Liver (tissue), 9 donors: ENCODE measurements around the gene KAZALD1. TPM values are rescaled to one million over a fixed set of nuclear protein-coding genes. Genes with fewer than 3 reads are reported as not detected.

Source experiments
- DNase-seq: peaks from one replicate; pipeline ENCODE4 v3.0.0-alpha.2; 2017; ENCODE audit warnings: low spot score
- H3K27ac ChIP-seq, 2 donors: one replicate each; pipeline ENCODE4 v1.7.0; 2013; ENCODE audit warnings: inconsistent platforms in 2 of 2, low read length in 2 of 2, control low read depth in 1 of 2, low read depth in 1 of 2, mild to moderate bottlenecking in 1 of 2
- H3K27me3 ChIP-seq, 4 donors: one replicate each; pipeline versions ENCODE4 v1.6.1 to v1.7.0; 2013; ENCODE audit warnings: low read length in 3 of 4, inconsistent platforms in 1 of 4, mild to moderate bottlenecking in 1 of 4, moderate library complexity in 1 of 4; ENCODE audit not compliant: control insufficient read depth in 4 of 4, insufficient read depth in 4 of 4
- H3K36me3 ChIP-seq, 4 donors: one replicate each; pipeline versions ENCODE4 v1.6.1 to v1.7.0; 2013; ENCODE audit warnings: low read length in 3 of 4, mild to moderate bottlenecking in 3 of 4, low read depth in 1 of 4, moderate library complexity in 1 of 4; ENCODE audit not compliant: control insufficient read depth in 4 of 4, insufficient read depth in 3 of 4
- H3K4me1 ChIP-seq, 4 donors: one replicate each; pipeline versions ENCODE4 v1.6.1 to v1.7.0; 2013; ENCODE audit warnings: low read length in 3 of 4, mild to moderate bottlenecking in 3 of 4, moderate library complexity in 1 of 4; ENCODE audit not compliant: control insufficient read depth in 4 of 4, insufficient read depth in 4 of 4
- H3K4me3 ChIP-seq, 3 donors: one replicate each; pipeline versions ENCODE4 v1.6.1 to v1.7.0; 2013; ENCODE audit warnings: low read length in 3 of 3, control low read depth in 1 of 3, low read depth in 1 of 3, mild to moderate bottlenecking in 1 of 3
- H3K9ac ChIP-seq, 2 donors: one replicate each; pipeline ENCODE4 v1.7.0; 2013; ENCODE audit warnings: low read length in 2 of 2, mild to moderate bottlenecking in 2 of 2, moderate library complexity in 2 of 2, control low read depth in 1 of 2, low read depth in 1 of 2
- H3K9me3 ChIP-seq, 4 donors: one replicate each; pipeline versions ENCODE4 v1.6.1 to v1.7.0; 2013; ENCODE audit warnings: low read length in 3 of 4; ENCODE audit not compliant: control insufficient read depth in 4 of 4
- CTCF ChIP-seq: fragments of 150-350 bp; IDR thresholded peaks from 2 replicates; pipeline ENCODE4 v1.5.1; 2017; ENCODE audit warnings: improper control_type of control experiment, low read depth, low read length; ENCODE audit not compliant: missing input control
- EGR1 ChIP-seq, 2 donors: IDR thresholded peaks; 2 replicates each; pipeline ENCODE4 v1.6.1; 2016 to 2018; ENCODE audit warnings: antibody characterized with exemption in 2 of 2, low read depth in 2 of 2
- FOXA1 ChIP-seq: IDR thresholded peaks from 2 replicates; pipeline ENCODE4 v1.6.1; 2016; ENCODE audit warnings: antibody characterized with exemption
- FOXA2 ChIP-seq: IDR thresholded peaks from 2 replicates; pipeline ENCODE4 v1.6.1; 2016; ENCODE audit warnings: antibody characterized with exemption
- GABPA ChIP-seq, 2 donors: IDR thresholded peaks in 1 of 2; conservative IDR thresholded peaks in 1 of 2; 2 replicates each; pipeline ENCODE4 v1.6.1; 2016; ENCODE audit warnings: antibody characterized with exemption in 2 of 2, mild to moderate bottlenecking in 1 of 2, moderate library complexity in 1 of 2
- HNF4A ChIP-seq, 2 donors: conservative IDR thresholded peaks; 2 replicates each; pipeline ENCODE4 v1.6.1; 2016; ENCODE audit warnings: antibody characterized with exemption in 2 of 2, mild to moderate bottlenecking in 2 of 2
- HNF4G ChIP-seq: IDR thresholded peaks from 2 replicates; pipeline ENCODE4 v1.6.1; 2016; ENCODE audit warnings: antibody characterized with exemption
- JUND ChIP-seq, 2 donors: IDR thresholded peaks; 2 replicates each; pipeline ENCODE4 v1.6.1; 2016; ENCODE audit warnings: antibody characterized with exemption in 2 of 2
- MAX ChIP-seq: IDR thresholded peaks from 2 replicates; pipeline ENCODE4 v1.6.1; 2016; ENCODE audit warnings: antibody characterized with exemption
- NR2F2 ChIP-seq: IDR thresholded peaks from 2 replicates; pipeline ENCODE4 v1.6.1; 2016; ENCODE audit warnings: antibody characterized with exemption
- RAD21 ChIP-seq, 2 donors: IDR thresholded peaks; 2 replicates each; pipeline ENCODE4 v1.6.1; 2016; ENCODE audit warnings: antibody characterized with exemption in 2 of 2, mild to moderate bottlenecking in 2 of 2
- REST ChIP-seq: IDR thresholded peaks from 2 replicates; pipeline ENCODE4 v1.6.1; 2016; ENCODE audit warnings: antibody characterized with exemption, mild to moderate bottlenecking
- RXRA ChIP-seq, 2 donors: IDR thresholded peaks; 2 replicates each; pipeline ENCODE4 v1.6.1; 2017 to 2018; ENCODE audit warnings: antibody characterized with exemption in 2 of 2, mild to moderate bottlenecking in 1 of 2
- SP1 ChIP-seq: IDR thresholded peaks from 2 replicates; pipeline ENCODE4 v1.6.1; 2018; ENCODE audit warnings: antibody characterized with exemption, mild to moderate bottlenecking
- TAF1 ChIP-seq: conservative IDR thresholded peaks from 2 replicates; pipeline ENCODE4 v1.6.1; 2016; ENCODE audit warnings: antibody characterized with exemption, mild to moderate bottlenecking
- YY1 ChIP-seq: IDR thresholded peaks from 2 replicates; pipeline ENCODE4 v1.6.1; 2016; ENCODE audit warnings: antibody characterized with exemption, mild to moderate bottlenecking
- WGBS: extraction: QIAGEN DNeasy Blood & Tissue Kit; methylation state at CpG from one replicate; pipeline ENCODE4 v1.1.7; 2013; 5-methylcytosine and 5-hydroxymethylcytosine counted together
- polyA plus RNA-seq, 2 donors: library from polyadenylated mRNA; stranded (reverse) in 1 of 2; unstranded in 1 of 2; fragments of 200-250 nt in 1 of 2; fragments of >200 nt in 1 of 2; fragmentation: Nextera tagmentation in 1 of 2; extraction: Ambion mirVana in 1 of 2; gene quantifications; one replicate each; pipeline versions ENCODE4 v1.2.1 to v1.2.3, GENCODE V29; 2013 to 2015
- total RNA-seq, 2 donors: library from RNA; depleted of rRNA; stranded (reverse); fragments of >200 nt; gene quantifications; one replicate each; pipeline ENCODE4 v1.2.3, GENCODE V29; 2014
- TF ChIP-seq, protein P1 (sequence below): IDR thresholded peaks from 2 replicates; pipeline ENCODE4 v1.6.1; 2016; ENCODE audit warnings: antibody characterized with exemption
- TF ChIP-seq, protein P2 (sequence below): IDR thresholded peaks from 2 replicates; pipeline ENCODE4 v1.6.1; 2016; ENCODE audit warnings: antibody characterized with exemption
- donor health status: healthy.
- donor health status: healthy.
- donor health status: healthy.
- donor health status: healthy.
- donor health status: healthy.

Gene KAZALD1
- total and polyA plus RNA-seq, 4 donors: 0.21 to 1.2 (median 0.71) TPM

DNA sequence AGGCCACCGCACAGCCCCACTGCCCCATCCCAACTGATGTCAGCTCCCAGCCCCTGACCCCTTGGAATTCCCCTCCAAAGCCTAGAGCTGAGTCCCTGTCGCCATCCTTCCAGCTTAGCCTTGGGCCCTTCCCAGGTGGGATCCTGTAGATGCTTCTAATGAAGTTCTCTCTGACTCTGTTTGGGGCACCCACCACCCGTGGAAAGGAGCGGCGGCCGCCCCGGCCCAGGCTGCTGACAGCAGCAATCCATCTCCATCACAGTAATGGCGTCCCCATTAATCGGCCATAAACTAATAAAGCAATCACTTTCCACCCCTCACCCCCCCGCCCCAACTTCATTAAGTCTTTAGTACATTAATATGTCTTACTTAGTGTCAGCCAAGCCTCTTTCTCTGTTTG is 25.6 kb downstream of the KAZALD1 start:
- Histone ChIP-seq H3K27me3 (peaks cover 0 to 8% (median 2%) of the 10 kb centered on the region in 4 donors), H3K9me3 (no peaks in the 10 kb centered on the region)

More for the DNA sequence above, 25.6 kb downstream of the KAZALD1 start:
- Histone ChIP-seq H3K36me3 (no peaks in the 10 kb centered on the region), H3K4me1 (no peaks in the 10 kb centered on the region), H3K4me3 (no peak overlapping the region), H3K27ac (no peak overlapping the region), H3K9ac (no peak overlapping the region)
- no peak for TF ChIP-seq HNF4A (conservative IDR thresholded peaks at IDR 0.05)
- no peak for TF ChIP-seq HNF4G
- TF ChIP-seq REST: no peak
- TF ChIP-seq CTCF: no peak
- no peak for TF ChIP-seq NR2F2
- no peak for TF ChIP-seq GABPA (IDR thresholded peaks at IDR 0.05 in 1 of 2, conservative IDR thresholded peaks at IDR 0.05 in 1 of 2)
- TF ChIP-seq TAF1: no peak
- TF ChIP-seq RAD21 (IDR thresholded peaks at IDR 0.05): no peak
- TF ChIP-seq, protein P1, sequence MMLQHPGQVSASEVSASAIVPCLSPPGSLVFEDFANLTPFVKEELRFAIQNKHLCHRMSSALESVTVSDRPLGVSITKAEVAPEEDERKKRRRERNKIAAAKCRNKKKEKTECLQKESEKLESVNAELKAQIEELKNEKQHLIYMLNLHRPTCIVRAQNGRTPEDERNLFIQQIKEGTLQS: no peak
- TF ChIP-seq JUND (IDR thresholded peaks at IDR 0.05): no peak
- TF ChIP-seq YY1: no peak
- TF ChIP-seq RXRA (IDR thresholded peaks at IDR 0.05): no peak
- TF ChIP-seq FOXA1: no peak
- TF ChIP-seq, protein P2, sequence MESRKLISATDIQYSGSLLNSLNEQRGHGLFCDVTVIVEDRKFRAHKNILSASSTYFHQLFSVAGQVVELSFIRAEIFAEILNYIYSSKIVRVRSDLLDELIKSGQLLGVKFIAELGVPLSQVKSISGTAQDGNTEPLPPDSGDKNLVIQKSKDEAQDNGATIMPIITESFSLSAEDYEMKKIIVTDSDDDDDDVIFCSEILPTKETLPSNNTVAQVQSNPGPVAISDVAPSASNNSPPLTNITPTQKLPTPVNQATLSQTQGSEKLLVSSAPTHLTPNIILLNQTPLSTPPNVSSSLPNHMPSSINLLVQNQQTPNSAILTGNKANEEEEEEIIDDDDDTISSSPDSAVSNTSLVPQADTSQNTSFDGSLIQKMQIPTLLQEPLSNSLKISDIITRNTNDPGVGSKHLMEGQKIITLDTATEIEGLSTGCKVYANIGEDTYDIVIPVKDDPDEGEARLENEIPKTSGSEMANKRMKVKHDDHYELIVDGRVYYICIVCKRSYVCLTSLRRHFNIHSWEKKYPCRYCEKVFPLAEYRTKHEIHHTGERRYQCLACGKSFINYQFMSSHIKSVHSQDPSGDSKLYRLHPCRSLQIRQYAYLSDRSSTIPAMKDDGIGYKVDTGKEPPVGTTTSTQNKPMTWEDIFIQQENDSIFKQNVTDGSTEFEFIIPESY: no peak
- TF ChIP-seq EGR1 (IDR thresholded peaks at IDR 0.05; ENCODE audit: low read depth in 2 of 2): no peak
- no peak for TF ChIP-seq MAX
- TF ChIP-seq SP1: no peak
- TF ChIP-seq FOXA2: no peak
- 72% methylated on average over 10 of the region's 10 CpGs for WGBS
- DNase-seq: no peak
